NB4 (cell line): Measurements from ENCODE around the gene FBXO47.

Experiments
- CTCF ChIP-seq: IDR thresholded peaks from one replicate; pipeline ENCODE4 v1.5.1; 2012; ENCODE audit warnings: low read depth, low read length
- MYC ChIP-seq: IDR thresholded peaks from 2 replicates; pipeline ENCODE4 v1.6.1; 2011; ENCODE audit warnings: low read depth, low read length
- POLR2A ChIP-seq: IDR thresholded peaks from 2 replicates; pipeline ENCODE4 v1.6.1; 2011; ENCODE audit warnings: mild to moderate bottlenecking; ENCODE audit not compliant: insufficient read length; ENCODE audit errors: extremely low read depth
- TF ChIP-seq, protein P1 (sequence below): IDR thresholded peaks from 2 replicates; pipeline ENCODE4 v1.6.1; 2011; ENCODE audit warnings: low read depth, low read length

GRCh38 chr17:38892620-38893019 is 74.6 kb downstream of the FBXO47 start:
- no peak for TF ChIP-seq CTCF
- TF ChIP-seq POLR2A: no peak
- no peak for TF ChIP-seq MYC
- TF ChIP-seq, protein P1, sequence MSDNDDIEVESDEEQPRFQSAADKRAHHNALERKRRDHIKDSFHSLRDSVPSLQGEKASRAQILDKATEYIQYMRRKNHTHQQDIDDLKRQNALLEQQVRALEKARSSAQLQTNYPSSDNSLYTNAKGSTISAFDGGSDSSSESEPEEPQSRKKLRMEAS: no peak
